DMS79 (cell line): ENCODE data around the gene SUN3.

ENCODE experiments used
- DNase-seq: peaks from one replicate; lab custom pipeline; 2025; lab: John Stamatoyannopoulos, UW

The SUN3 gene

DNA sequence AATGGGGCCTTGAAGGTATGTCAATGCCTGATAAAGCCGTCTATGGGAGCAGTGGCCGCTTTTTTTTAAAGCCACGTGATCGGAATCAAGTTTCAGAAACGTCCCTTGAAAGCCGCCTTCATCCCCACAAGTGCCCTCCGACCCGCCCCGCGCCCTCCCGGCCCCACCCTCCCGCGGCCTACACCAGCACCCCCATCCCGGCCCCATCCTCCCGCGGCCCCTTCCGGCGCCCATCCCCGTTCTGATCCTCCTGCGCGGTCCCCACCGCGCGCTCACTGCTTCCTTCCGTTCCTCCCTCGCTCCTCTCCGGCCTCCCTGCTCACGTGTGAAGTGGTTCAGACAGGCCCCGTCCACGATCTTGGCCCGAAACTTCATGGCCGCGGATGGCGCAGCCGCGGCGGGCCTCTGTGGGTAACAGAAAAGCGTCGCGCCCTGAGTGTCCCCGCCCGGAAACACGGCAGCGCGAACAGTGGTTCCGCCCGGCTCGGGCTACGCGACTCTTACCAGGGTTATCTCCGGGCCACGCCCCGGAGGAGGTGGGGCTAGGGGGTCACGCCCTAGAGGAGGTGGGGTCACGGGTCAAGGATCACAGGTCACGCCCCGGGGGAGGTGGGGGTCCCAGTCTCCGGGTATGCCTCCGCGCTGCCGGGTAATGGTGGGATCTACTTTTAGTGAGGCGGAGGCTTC is 49.6 kb downstream of the SUN3 start, which contains the start of gene HUS1:
Gene HUS1 (minus strand): TSS at position 471 of the 687 bp plus-strand sequence. CDS start 96 bp downstream, at position 375.
- DNase-seq = peak; percentile 83

GRCh38 chr7:47978790-47979144 is 50.1 kb downstream of the SUN3 start:
- no peak for DNase-seq

- DNase-seq = no peak
Measured at GRCh38 chr7:47973739-47974138, 55.2 kb downstream of the SUN3 start.

DNA sequence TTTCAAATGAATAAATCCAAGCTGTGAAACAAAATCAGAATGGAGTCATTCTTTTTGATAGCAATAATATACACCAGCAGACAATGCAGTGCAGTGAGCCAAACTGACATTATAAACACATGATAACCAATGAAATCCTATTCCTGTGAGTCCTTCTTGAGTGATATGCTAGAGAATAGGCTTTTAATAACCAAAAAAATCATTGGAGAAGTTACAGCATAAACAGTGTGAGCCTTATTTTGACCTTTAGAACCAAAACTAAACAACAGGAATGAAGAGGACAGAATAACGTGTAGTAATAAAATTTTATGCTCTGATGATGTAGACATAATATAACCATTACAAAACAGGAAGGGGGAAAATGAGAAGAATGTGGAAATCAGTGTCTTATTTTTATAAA is 58.1 kb downstream of the SUN3 start:
- DNase-seq = no peak

DNA sequence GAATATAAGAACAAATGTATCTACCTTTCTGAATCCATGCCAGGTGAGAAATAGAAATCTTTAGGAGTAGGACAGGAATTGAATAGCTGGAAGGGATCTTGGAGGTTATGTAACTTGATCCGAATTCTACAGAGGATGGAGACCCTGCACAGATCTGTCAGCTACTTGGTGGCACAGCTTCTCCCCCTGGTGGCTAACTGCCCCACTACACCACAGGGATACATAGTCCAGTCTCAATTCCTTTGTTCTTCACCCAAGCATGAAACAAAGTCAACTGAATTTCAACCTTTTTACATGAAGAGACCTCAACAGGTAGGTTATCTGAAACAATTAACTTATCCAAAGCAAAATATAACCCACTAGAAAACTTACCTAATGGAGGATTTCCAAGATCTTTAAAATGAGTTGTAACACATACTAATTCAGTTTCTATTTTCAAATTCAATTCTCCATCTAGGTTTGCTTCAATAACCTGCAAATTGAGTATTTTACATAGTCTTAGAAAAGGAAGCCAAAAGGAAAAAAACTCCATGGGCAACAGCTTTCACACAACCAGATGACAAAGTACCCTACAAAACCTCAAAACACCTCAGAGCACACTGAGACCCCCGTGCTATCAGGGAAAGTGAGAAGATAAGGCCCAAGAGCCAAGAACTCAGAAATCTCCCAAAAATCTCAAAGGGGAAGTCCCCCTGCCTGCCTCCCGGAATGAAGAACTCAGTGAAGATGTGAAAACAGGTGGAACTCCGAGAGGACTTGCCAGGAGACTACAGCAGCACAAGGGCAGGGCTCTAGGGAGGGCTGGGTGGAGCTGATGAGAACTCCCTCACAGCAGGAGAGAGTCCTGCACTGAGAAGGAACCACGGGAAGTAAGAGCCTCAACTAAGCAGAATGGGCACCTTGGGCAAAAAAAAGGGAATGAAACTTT is 59.8 kb downstream of the SUN3 start:
- no peak for DNase-seq

GRCh38 chr7:47967708-47968107 is 61.2 kb downstream of the SUN3 start:
- DNase-seq = no peak

GRCh38 chr7:47967123-47967522 is 61.8 kb downstream of the SUN3 start:
- DNase-seq = no peak

GRCh38 chr7:47965456-47965855 is 63.5 kb downstream of the SUN3 start:
- DNase-seq = no peak

DNA sequence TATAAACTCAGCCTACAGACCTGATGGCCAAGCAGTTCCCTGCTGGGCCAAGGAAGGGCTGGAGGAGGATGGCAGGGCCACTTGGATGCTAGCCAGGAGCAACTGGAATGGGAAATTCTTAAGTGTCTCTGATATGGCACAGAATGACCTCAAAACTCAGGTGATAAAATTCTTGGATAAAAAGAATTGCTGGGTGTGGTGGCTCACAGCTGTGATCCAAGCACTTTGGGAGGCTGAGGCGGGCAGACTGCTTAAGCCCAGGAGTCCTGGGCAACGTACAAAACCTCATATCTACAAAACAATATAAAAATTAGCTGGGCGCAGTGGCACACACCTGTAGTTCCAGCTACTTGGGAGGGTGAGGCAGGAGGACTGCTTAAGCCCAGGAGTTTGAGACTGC is 66.6 kb downstream of the SUN3 start:
- no peak for DNase-seq

- no peak for DNase-seq
Measured at GRCh38 chr7:47957156-47957555, 71.8 kb downstream of the SUN3 start.

DNA sequence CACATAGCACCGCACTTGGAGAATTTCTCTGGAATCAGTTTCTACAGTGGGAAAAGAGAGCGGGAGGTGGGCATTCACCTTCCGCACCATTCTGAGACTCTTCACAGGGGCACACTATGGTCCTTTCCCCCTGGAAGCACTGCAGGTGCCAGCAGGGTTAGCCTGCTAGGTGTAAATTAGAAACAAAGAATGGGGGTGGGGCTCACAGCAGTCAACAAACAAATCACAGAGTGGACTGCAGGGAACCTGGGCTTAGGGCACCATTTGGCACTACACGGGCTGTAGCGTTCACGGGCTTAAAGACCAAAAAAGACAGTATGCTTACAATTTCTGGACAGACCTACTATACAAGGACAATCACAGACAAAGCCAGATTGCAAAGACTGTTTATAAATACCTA is 72.7 kb downstream of the SUN3 start:
- DNase-seq = no peak

DNA sequence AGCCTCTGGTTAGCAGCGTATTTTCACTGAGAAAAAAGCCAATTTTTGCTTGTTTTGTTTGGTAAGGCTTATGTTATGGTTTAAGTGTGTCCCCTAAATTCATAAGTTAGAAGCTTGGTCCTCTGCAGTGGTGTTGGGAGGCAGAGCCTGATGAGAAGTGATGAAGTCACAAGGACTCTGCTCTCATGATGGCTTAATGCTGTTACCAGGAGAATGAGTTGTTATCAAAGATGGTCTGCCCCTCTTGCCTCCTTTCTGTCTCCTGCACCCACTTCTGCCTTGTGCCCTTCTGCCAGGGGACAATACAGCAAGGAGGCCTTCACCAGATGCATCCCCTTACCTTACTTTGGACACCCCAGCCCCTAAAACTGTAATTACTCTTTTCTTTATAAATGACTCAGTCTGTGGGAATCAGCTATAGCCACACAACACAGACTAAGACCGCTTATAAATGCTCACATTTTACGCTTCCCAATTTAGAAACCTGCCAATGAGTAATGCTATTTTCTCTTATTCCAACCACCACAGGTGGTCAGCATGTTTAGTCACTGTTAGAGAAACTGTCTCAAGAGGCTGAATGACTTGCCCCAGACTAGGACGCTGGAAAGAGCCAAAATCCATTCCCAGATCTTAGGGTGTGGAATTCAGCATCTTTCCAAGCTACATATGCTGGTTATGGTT is 74.5 kb downstream of the SUN3 start:
- DNase-seq = no peak

DNA sequence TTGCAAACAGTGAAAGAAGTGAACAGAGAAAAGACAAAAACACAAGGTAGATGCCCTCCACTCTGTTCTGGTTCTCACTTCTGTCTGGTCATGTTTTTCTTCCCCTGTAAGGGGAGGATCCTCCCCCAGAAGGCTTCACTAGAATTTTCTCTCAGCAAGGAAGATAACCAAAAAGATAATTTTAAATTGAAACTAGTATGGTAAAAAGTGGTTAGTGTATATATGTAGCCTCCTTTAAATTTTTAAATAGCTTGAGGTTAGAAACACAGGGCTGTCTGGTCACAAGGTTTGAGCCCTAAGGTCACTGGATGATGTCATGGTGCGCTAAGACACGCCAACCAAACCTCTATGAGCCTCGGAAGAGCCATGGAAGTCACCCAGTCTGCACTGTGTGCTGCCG is 75.1 kb downstream of the SUN3 start:
- no peak for DNase-seq

DNA sequence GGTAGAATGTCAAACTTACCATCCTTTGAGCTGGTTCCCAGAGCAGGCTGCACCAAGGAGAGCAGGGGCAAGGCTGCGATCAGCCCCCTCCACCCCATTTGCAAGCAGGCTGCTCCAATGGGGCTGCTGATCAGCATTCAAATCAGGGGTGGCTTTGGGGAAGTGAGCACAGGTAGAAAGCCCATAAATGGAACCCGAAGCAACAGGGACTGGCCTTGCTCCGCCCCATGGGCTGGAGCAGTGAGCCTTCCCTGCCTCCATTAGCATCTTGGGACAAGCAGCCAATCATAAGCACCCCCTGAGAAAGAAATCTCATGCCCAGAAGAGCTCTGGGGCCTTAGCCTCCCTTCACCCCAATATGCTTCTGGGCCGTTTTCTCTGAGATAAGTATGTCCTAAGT is 76.7 kb downstream of the SUN3 start:
- no peak for DNase-seq

GRCh38 chr7:47951374-47951773 is 77.5 kb downstream of the SUN3 start:
- no peak for DNase-seq

- no peak for DNase-seq
Measured at GRCh38 chr7:47950714-47951113, 78.2 kb downstream of the SUN3 start.

- no peak for DNase-seq
Measured at GRCh38 chr7:47949703-47950102, 79.2 kb downstream of the SUN3 start.

DNA sequence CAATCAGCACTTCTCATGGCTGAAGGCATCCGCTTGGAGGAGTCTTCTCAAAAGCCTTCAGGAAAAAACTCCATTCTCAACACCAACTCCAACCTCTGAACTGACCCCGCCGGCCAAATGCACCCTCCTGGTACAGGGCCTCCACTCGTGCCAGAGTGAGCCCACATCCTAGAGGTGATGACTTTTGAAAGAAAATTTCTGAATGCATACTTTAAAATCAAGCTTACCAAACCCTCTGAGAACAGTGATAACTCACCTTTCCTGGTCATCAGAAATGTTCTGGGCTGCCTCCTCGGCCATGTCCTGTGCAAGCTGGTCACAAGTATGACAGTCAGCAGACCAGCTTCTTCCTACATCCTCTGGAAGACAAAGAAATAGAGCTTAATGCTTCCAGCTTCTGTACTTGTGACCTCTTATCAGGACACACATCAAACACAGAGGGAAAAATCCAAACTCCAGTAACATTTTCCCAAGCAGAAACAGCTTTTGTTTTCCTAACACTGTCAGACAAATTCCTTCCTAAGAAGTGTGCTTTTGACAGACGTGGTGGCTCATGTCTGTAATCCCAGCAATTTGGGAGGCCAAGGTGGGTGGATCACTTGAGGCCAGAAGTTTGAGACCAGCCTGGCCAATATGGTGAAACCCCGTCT is 80.6 kb downstream of the SUN3 start, which contains the start of gene PKD1L1:
Gene PKD1L1 (minus strand): TSS at position 326 of the 650 bp plus-strand sequence. CDS start 26 bp downstream, at position 300.
- no peak for DNase-seq

DNA sequence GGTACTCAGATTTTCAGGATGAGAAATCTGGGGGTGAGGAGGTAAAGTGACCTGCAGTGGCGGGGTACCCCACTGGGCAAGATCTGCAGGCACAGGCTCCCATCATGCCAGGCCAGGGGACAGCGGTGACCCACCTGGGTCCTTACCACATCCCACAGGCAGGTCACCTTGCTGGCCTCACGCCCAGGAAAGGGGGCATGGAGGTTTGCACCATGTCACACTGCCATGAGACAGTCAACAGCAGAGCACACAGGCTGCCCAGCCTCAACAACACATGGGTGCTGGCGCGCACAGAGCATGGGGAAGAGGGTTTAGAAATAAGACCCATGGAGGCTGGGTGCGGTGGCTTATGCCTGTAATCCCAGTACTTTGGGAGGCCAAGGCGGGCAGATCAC is 81.6 kb downstream of the SUN3 start:
- no peak for DNase-seq

DNA sequence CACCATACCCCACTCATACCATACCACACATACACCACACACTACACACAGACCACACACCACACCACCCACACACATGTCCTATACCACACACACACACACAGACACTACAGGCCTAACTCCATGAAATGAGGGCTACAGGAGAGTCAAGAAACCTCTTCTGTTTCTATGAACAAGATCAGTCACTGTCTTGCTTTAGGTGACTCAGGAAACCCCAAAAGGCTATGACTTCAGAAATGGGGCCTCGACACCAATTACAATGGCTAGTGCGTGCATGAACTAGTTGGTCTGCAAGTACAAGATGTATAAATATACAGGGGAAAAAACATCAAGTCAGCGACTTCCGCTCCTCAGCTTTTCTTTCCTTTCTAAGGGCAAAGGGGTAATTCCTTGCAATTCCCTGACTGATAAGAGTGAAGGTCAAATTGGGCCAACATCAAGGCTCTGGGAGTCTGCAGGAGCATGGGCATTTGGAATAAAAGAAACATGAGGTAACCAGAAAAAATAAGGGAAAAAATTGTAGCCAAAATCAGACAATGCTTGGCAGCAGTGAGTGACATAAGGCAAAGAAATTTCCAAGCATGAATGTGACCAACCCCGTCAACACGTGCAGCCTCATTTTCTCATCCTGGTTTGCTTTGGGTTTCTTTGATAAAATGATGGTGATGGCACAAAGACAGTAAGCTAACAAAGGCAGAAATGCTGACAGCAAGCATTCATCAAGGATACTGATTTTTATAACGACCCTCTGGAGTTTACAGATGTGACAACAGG is 82.1 kb downstream of the SUN3 start:
- no peak for DNase-seq

DNA sequence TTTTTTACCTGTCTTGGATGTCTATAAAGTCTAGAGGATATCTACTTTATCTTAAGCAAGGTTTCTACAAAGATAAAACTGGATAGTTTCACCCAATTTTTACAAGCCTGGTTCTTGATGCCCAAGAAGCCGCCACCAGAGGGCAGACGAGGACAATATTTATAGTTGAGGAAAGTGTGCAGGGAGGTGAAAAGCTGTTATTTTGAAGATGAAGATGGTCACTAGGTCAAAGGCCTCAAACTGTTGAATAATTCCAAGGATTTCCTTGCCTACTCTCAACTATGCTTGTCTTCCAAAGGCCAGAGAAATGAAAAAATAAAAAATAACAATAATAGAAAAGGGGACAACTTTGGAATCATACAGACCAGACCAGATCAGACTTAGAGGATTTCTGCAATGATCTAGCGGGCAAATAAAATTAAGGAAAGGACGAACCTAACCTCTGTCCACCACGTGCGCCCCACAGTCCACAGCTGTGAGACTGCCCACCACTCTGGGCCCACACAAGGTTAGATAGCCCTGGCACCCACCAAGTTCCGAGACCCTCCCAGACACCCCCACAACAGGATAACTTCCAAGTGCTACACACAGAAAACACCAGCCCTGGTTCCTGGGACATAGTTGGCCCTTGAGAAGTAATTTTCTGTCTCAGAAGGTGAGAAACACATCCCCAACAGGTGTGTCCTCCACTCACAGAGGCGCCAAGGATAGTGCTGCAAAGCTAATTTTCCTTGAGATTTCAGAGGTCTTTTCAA is 83.5 kb downstream of the SUN3 start:
- DNase-seq = no peak
